HUES64 (cell line): ENCODE results near the gene ATP10B.

ENCODE experiments used
- H3K27ac ChIP-seq: 2 replicates; pipeline ENCODE4 v1.7.0; 2013; ENCODE audit warnings: low read depth, low read length, inconsistent platforms
- H3K27me3 ChIP-seq: 2 replicates; pipeline ENCODE4 v1.6.1; 2013; ENCODE audit warnings: mild to moderate bottlenecking, low read length; ENCODE audit not compliant: insufficient read depth
- H3K36me3 ChIP-seq: 2 replicates; pipeline ENCODE4 v1.6.1; 2013; ENCODE audit warnings: mild to moderate bottlenecking, low read length; ENCODE audit not compliant: insufficient read depth
- H3K4me1 ChIP-seq: 2 replicates; pipeline ENCODE4 v1.6.1; 2013; ENCODE audit warnings: mild to moderate bottlenecking, low read length, moderate library complexity; ENCODE audit not compliant: insufficient read depth
- H3K4me3 ChIP-seq: 2 replicates; pipeline ENCODE4 v1.5.1; 2013; ENCODE audit warnings: mild to moderate bottlenecking, low read length, moderate library complexity
- H3K9ac ChIP-seq: 2 replicates; pipeline ENCODE4 v1.6.1; 2013; ENCODE audit warnings: mild to moderate bottlenecking, low read depth, low read length
- H3K9me3 ChIP-seq: 2 replicates; pipeline ENCODE4 v1.6.1; 2013; ENCODE audit warnings: low read depth, low read length; ENCODE audit not compliant: insufficient read depth
- WGBS: fragments of 150-250, 120-280 bp; methylation state at CpG from one replicate; pipeline ENCODE4 v1.1.7; 2013; ENCODE audit warnings: missing lambda C conversion rate; 5-methylcytosine and 5-hydroxymethylcytosine counted together

Gene ATP10B

GRCh38 chr5:160601046-160601445, 251.0 kb downstream of the ATP10B start:
- Histone ChIP-seq H3K4me1 (no peaks in the 10 kb centered on the region), H3K27me3 (no peaks in the 10 kb centered on the region), H3K9ac (no peak overlapping the region), H3K36me3 (no peaks in the 10 kb centered on the region), H3K9me3 (no peaks in the 10 kb centered on the region), H3K27ac (no peak overlapping the region), H3K4me3 (no peak overlapping the region)
- no CpG with 5 or more reads among the region's 1 CpG for WGBS

- Histone ChIP-seq H3K9ac (no peak overlapping the region), H3K4me1 (no peaks in the 10 kb centered on the region), H3K4me3 (no peak overlapping the region), H3K27me3 (no peaks in the 10 kb centered on the region), H3K9me3 (no peaks in the 10 kb centered on the region), H3K27ac (no peak overlapping the region), H3K36me3 (no peaks in the 10 kb centered on the region)
- WGBS: 96% methylated on average over 3 of the region's 3 CpGs
These were observed 278.7 kb downstream of the ATP10B start for GRCh38 chr5:160573318-160573717.

- Histone ChIP-seq H3K27me3 (no peaks in the 10 kb centered on the region), H3K27ac (no peak overlapping the region), H3K4me1 (no peaks in the 10 kb centered on the region), H3K36me3 (no peaks in the 10 kb centered on the region), H3K4me3 (no peak overlapping the region), H3K9me3 (no peaks in the 10 kb centered on the region), H3K9ac (no peak overlapping the region)
- WGBS: 95% methylated on average over 4 of the region's 4 CpGs
These were observed 284.8 kb downstream of the ATP10B start for GRCh38 chr5:160567031-160567705.

- Histone ChIP-seq H3K36me3 (no peaks in the 10 kb centered on the region), H3K27ac (no peak overlapping the region), H3K4me3 (no peak overlapping the region), H3K27me3 (no peaks in the 10 kb centered on the region), H3K9ac (no peak overlapping the region), H3K4me1 (no peaks in the 10 kb centered on the region), H3K9me3 (no peaks in the 10 kb centered on the region)
- WGBS: 83% methylated on average over 8 of the region's 8 CpGs
These were observed 286.6 kb downstream of the ATP10B start for GRCh38 chr5:160565376-160565775.

- Histone ChIP-seq H3K9ac (no peak overlapping the region), H3K4me1 (no peaks in the 10 kb centered on the region), H3K36me3 (no peaks in the 10 kb centered on the region), H3K27ac (no peak overlapping the region), H3K9me3 (no peaks in the 10 kb centered on the region), H3K4me3 (no peak overlapping the region), H3K27me3 (no peaks in the 10 kb centered on the region)
- 92% methylated on average over 4 of the region's 4 CpGs for WGBS
These were observed 295.2 kb downstream of the ATP10B start for GRCh38 chr5:160556846-160557245.

- H3K36me3 ChIP-seq: no peaks in the 10 kb centered on the region
- no peak overlapping the region for H3K27ac ChIP-seq
- H3K9me3 ChIP-seq: no peaks in the 10 kb centered on the region
- whole genome bisulfite sequencing: 94% methylated on average over 5 of the region's 6 CpGs
- H3K9ac ChIP-seq: no peak overlapping the region
- no peaks in the 10 kb centered on the region for H3K27me3 ChIP-seq
- H3K4me1 ChIP-seq: no peaks in the 10 kb centered on the region
- H3K4me3 ChIP-seq: no peak overlapping the region
These were observed 295.9 kb downstream of the ATP10B start for GRCh38 chr5:160555971-160556631.

- no peaks in the 10 kb centered on the region for H3K27me3 ChIP-seq
- H3K9ac ChIP-seq: no peak overlapping the region
- no peak overlapping the region for H3K27ac ChIP-seq
- H3K4me3 ChIP-seq: no peak overlapping the region
- H3K36me3 ChIP-seq: no peaks in the 10 kb centered on the region
- H3K4me1 ChIP-seq: no peaks in the 10 kb centered on the region
- H3K9me3 ChIP-seq: no peaks in the 10 kb centered on the region
- 94% methylated on average over 3 of the region's 3 CpGs for WGBS
These were observed 296.4 kb downstream of the ATP10B start for GRCh38 chr5:160555581-160555970.

GRCh38 chr5:160550075-160550474, 301.9 kb downstream of the ATP10B start:
- no peaks in the 10 kb centered on the region for H3K9me3 ChIP-seq
- no peak overlapping the region for H3K9ac ChIP-seq

GRCh38 chr5:160548949-160549645, 302.9 kb downstream of the ATP10B start:
- Histone ChIP-seq H3K36me3 (no peaks in the 10 kb centered on the region), H3K4me1 (no peaks in the 10 kb centered on the region), H3K4me3 (no peak overlapping the region), H3K9ac (no peak overlapping the region), H3K27ac (no peak overlapping the region), H3K9me3 (no peaks in the 10 kb centered on the region), H3K27me3 (no peaks in the 10 kb centered on the region)
- WGBS: 98% methylated on average over 4 of the region's 4 CpGs

More at GRCh38 chr5:160550075-160550474, 301.9 kb downstream of the ATP10B start:
- Histone ChIP-seq H3K27ac (no peak overlapping the region), H3K27me3 (no peaks in the 10 kb centered on the region), H3K4me3 (no peak overlapping the region), H3K36me3 (no peaks in the 10 kb centered on the region), H3K4me1 (no peaks in the 10 kb centered on the region)

GRCh38 chr5:160547872-160548271, 304.1 kb downstream of the ATP10B start:
- H3K4me3 ChIP-seq: no peak overlapping the region
- no peak overlapping the region for H3K9ac ChIP-seq
- H3K9me3 ChIP-seq: no peaks in the 10 kb centered on the region
- no peaks in the 10 kb centered on the region for H3K36me3 ChIP-seq
- H3K27me3 ChIP-seq: no peaks in the 10 kb centered on the region
- WGBS: 96% methylated on average over 1 of the region's 1 CpG
- no peak overlapping the region for H3K27ac ChIP-seq
- H3K4me1 ChIP-seq: no peaks in the 10 kb centered on the region

- no peaks in the 10 kb centered on the region for H3K36me3 ChIP-seq
- H3K4me3 ChIP-seq: no peak overlapping the region
- no peaks in the 10 kb centered on the region for H3K27me3 ChIP-seq
- WGBS: 83% methylated on average over 2 of the region's 2 CpGs
- no peaks in the 10 kb centered on the region for H3K9me3 ChIP-seq
- H3K4me1 ChIP-seq: no peaks in the 10 kb centered on the region
- no peak overlapping the region for H3K9ac ChIP-seq
- H3K27ac ChIP-seq: no peak overlapping the region
These were observed 304.9 kb downstream of the ATP10B start for GRCh38 chr5:160547061-160547460.
